GM18508 (cell line): ENCODE measurements around the gene FNDC10.
"Not testable (repeated sequence)": the region's sequence is repeated elsewhere in the genome, so short reads cannot be mapped to it uniquely, and the experiment has no call there.

Source experiments
- ATAC-seq: cut with Tn5 transposase; IDR thresholded peaks from one replicate; pipeline ENCODE4 v1.9.1; 2021; ENCODE audit warnings: moderate number of reproducible peaks; ENCODE audit not compliant: insufficient read depth, unreplicated experiment

Gene FNDC10

DNA sequence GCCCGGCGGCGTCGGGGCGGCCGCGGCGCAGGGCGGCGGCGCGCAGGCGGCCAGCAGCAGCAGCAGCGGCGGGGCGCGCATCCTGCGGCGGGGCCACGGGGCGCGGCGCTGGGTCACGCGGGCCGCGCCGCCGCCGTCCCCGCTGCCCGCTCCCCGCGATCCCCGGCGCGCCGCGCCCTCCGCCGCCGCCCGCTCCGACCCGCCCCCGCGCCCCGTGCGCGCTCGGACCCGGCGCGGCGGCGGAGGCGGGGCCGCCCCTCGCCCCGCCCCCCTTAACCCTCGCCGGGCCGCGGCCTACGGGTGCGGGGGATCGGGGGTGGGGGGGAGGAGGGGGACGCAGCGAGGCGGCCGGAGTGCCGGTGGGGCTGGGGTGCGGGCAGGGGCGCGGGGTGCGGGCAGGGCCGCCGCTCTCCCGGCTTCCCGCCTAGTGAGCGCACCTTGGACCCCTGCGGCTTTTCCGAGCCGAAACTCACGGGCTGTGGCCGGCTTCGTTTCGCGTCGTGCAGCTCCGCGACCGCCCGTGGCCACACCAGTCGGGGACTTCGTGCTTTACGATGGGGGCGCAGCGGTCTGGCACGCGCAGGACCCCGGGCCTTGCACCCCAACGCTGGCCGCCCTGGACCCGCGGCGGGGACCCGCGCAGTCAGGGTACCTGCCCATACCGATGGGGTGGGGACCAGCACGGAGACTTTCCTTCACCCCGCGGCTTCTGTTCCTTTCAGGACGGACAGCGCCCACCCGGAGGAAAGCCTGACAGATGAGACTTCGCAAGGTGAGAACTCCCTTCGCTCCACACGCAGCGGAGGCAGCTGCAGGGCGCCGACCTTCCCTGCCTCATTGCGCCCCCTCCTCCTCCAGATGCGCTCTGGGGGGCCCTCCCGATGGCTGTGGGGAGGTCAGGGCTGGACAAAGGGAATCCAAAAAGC, at the start of gene FNDC10:
FNDC10 (minus strand) TSS at position 201 of the 926 bp plus-strand sequence; CDS start at position 81, 120 bp downstream.
- ATAC-seq = no peak

- ATAC-seq = not testable (repeated sequence)
Observed at GRCh38 chr1:1648265-1648664, 48.3 kb upstream of the FNDC10 start.

GRCh38 chr1:1647567-1648241, 47.8 kb upstream of the FNDC10 start:
- not testable (repeated sequence) for ATAC-seq

GRCh38 chr1:1646326-1646725, 46.4 kb upstream of the FNDC10 start:
- not testable (repeated sequence) for ATAC-seq

- ATAC-seq = not testable (repeated sequence)
Observed at GRCh38 chr1:1640711-1641461, 41.0 kb upstream of the FNDC10 start.

- ATAC-seq = not testable (repeated sequence)
Observed at GRCh38 chr1:1640081-1640480, 40.1 kb upstream of the FNDC10 start.

DNA sequence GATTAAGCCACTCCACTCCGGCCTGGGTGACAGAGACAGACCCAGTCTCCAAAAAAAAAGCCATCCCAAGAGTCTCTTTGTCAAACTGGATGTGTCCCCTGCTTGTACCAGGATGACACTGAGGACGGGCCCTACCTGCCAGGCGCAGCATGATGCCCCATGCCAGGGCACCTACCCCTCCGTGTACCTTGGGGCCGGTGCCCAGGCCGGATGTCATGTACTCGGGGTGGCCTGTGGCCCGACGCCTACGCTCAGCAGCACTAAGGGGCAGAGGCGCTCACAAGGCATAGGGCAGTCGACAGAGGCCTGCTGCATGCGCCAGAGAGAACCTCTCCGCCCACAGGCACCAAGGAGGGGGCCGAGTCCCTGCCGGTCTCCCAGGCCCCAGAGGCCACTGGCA, 39.4 kb upstream of the FNDC10 start:
- not testable (repeated sequence) for ATAC-seq

DNA sequence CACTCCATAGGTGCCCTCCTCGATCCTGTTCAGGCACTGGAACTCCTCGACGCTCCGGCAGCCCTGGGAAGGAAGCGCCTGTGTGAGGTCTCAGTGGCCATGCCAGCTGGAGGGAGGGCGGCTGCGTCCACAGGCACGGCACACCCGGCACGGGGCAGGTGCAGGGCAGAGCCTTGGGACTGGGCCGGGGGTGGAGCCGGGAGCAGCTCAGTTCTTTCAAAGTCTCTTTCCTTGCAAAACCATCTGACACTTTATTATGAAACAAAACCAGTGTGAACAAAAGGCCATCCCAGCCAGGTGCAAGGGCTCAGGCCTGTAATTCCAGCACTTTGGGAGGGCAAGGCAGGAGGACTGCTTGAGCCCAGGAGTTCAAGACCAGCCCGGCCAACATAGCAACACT, 38.6 kb upstream of the FNDC10 start:
- ATAC-seq = not testable (repeated sequence)

DNA sequence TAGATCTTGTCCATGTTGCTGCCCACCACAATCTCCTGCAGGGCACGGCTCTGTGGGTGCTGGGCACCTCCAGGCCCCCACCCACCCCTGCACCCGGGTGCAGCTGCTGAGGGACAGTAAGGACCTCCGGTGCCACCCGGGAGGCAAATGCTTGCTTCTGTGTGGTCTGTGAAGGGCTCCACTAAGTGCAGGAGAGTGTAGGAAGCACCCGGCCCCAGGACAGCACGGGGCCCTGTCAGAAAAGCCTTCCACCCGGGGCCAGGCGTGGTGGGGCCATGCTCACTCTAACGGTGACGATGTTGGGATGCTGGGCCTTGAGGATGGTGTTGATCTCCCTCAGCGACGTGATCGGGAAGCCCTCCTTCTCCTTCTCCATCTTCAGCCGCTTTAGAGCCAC, 37.5 kb upstream of the FNDC10 start:
- not testable (repeated sequence) for ATAC-seq

DNA sequence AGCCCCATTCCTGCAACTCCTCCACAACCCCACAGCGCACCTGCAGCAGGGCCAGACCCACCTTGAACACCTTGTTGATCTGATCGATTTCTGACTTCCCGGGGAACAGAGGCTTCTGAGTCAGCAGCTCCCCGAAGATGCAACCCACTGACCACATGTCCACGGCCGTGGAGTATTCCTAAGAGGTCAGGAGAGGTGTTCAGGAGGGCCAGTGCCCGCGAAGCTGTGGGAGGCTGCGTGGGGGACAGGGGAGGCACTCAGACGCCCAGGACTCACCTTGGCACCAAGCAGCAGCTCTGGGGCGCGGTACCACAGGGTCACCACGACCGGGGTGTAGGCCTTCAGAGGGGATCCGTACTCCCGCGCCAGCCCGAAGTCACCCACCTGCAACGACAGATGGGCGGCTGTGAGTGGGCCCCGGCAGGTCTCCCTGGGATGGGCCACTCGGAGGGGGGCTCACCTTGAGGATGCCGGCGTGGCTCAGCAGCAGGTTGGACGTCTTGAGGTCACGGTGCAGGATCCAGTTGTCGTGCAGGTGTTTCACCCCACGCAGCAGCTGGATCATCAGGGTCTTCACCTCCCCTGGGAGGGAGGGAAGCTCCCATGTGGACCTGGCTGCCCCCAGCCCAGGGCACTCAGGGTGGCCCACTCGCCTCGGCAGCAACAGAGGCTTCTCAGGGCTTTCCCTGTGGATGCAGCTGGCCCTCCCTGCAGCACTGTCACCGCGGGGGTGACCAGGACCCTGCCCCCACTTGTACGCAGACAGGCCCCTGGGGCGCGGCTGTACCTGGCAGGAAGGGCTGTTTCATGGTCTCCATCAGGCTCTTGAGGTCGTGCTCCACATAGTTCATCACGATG, 36.9 kb upstream of the FNDC10 start:
- not testable (repeated sequence) for ATAC-seq

GRCh38 chr1:1634613-1635012, 34.7 kb upstream of the FNDC10 start:
- not testable (repeated sequence) for ATAC-seq

DNA sequence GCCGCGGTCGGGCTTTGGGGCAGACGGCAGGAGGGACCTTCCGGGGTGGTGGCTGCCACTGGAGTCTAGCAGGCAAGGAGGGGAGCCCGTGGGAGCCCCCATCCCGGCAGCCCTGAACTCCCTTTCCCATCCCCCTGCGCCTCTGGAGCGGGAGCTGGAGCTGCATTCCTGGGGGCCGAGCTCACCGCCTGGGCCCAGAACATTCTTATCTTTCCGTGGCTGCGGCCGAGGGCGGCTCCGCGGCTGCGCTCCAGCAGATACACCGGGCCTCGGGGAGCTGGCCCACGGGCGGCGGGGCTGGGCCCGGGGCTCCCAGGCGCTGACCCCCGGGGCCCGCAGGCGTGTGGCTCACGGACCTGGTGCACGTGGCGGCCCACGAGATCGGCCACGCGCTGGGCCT, 33.5 kb upstream of the FNDC10 start:
- ATAC-seq = not testable (repeated sequence)

- ATAC-seq = no peak
Observed at GRCh38 chr1:1631782-1632420, 32.0 kb upstream of the FNDC10 start, which contains the start of gene MMP23B. Gene MMP23B, plus strand, starts transcription at chr1:1632173. Its CDS starts 46 bp downstream, at chr1:1632219.

DNA sequence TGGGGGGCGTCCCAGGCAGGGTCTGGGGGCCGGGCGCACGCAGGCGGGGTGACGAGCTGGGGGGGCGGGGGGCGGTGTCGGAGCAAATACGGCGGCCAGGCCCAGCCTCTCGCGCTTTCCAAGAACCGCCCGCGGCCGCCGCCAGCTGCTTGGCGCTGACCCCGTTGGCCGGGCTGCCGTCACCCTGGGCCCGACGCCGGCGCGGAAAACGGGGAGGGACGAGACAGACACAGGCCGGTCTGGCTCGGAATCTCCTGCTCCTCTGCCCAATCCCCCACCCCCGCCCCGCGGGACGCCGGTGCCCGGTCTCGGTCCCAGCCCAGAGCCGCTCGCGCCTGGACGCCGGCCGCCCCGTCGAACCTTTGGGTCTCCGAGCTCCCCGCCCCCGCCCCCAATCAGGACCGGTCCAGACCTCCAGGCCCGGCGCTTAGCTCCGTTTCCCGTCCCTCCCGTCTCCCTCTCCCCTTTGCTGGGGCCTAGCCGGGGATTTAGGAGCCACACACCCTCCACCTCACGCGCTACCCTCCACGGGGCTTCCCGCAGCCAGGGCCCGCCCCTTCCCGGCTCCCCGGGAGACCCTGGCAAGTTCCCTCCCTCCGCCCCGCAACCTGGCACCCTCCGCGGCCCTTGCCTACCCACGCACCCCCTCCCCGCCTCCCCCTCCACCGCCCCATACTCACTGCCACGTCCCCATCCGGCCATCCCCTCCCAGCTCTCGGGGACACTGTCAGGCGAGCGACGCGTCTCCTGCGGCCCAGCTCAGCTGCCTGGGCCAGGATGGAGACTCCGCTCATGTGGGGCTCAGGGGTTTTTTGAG, 31.2 kb upstream of the FNDC10 start:
- no peak for ATAC-seq

DNA sequence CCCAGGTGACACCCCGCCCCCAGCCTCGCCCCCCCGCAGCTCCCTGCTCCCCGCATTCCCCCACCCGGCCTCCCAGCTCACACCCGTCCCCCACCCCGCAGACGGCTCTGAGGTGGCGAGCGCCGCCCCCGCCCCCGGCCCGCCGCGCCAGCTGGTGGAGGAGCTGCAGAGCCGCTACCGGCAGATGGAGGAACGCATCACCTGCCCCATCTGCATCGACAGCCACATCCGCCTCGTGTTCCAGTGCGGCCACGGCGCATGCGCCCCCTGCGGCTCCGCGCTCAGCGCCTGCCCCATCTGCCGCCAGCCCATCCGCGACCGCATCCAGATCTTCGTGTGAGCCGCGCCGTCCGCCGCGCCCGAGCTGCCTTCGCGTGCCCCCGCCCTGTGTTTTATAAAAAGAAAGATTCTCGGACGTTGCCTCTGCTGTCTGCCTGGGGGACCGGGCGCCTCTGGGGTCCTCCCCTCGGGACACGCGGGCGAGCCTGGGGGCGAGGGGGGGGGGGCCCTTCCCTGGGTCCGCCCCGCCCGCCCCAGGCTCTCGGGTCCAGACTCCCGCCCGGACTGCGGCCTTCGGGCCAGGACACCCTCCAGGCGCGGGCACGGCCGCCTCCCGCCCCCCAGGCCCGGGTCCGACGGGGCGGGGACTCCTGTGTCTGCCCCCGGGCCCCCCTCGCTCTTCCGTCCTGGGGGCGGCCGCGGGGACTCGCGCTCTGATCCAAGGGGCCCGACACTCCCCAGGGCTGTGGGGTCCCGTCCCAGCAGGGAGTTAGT, 30.4 kb upstream of the FNDC10 start:
- no peak for ATAC-seq

GRCh38 chr1:1629430-1630190, 29.7 kb upstream of the FNDC10 start:
- no peak for ATAC-seq
